CD4-positive, alpha-beta T cell treated with Interleukin-12 subunit alpha and Interleukin-12 subunit beta, for 1 hour (primary cell): Measurements from ENCODE around the gene DPYSL4.
"Not testable (repeated sequence)": the region's sequence is repeated elsewhere in the genome, so short reads cannot be mapped to it uniquely, and the experiment has no call there.

ENCODE experiments used
- DNase-seq: peaks from one replicate; pipeline ENCODE4 v3.0.0-alpha.2; 2020

The DPYSL4 gene

GRCh38 chr10:132209130-132209529, 22.4 kb downstream of the DPYSL4 start:
- DNase-seq = no peak

- DNase-seq = no peak
Observed at GRCh38 chr10:132209978-132210530, 23.3 kb downstream of the DPYSL4 start.

GRCh38 chr10:132210766-132211165, 24.0 kb downstream of the DPYSL4 start:
- DNase-seq = no peak

GRCh38 chr10:132211246-132211645, 24.5 kb downstream of the DPYSL4 start:
- DNase-seq = no peak

GRCh38 chr10:132212816-132213215, 26.1 kb downstream of the DPYSL4 start:
- DNase-seq = no peak

GRCh38 chr10:132213917-132214316, 27.2 kb downstream of the DPYSL4 start:
- no peak for DNase-seq

- not testable (repeated sequence) for DNase-seq
Observed at GRCh38 chr10:132216441-132216840, 29.7 kb downstream of the DPYSL4 start.

- no peak for DNase-seq
Observed at GRCh38 chr10:132219486-132219885, 32.7 kb downstream of the DPYSL4 start.

- no peak for DNase-seq
Observed at GRCh38 chr10:132220061-132220460, 33.3 kb downstream of the DPYSL4 start.

- DNase-seq = not testable (repeated sequence)
Observed at GRCh38 chr10:132220996-132221395, 34.2 kb downstream of the DPYSL4 start.

- DNase-seq = no peak
Observed at GRCh38 chr10:132222726-132223125, 36.0 kb downstream of the DPYSL4 start.

- DNase-seq = peak; percentile 70
Observed at GRCh38 chr10:132223156-132223590, 36.4 kb downstream of the DPYSL4 start.

GRCh38 chr10:132223611-132224342, 37.0 kb downstream of the DPYSL4 start:
- DNase-seq = no peak

- DNase-seq = no peak
Observed at GRCh38 chr10:132224343-132225072, 37.8 kb downstream of the DPYSL4 start.

GRCh38 chr10:132225073-132225848, 38.5 kb downstream of the DPYSL4 start:
- no peak for DNase-seq

- no peak for DNase-seq
Observed at GRCh38 chr10:132225849-132226205, 39.1 kb downstream of the DPYSL4 start.

- DNase-seq = no peak
Observed at GRCh38 chr10:132226586-132227405, 40.0 kb downstream of the DPYSL4 start.

- no peak for DNase-seq
Observed at GRCh38 chr10:132227851-132228390, 41.2 kb downstream of the DPYSL4 start.

GRCh38 chr10:132228616-132229015, 41.9 kb downstream of the DPYSL4 start:
- no peak for DNase-seq

GRCh38 chr10:132229096-132229495, 42.3 kb downstream of the DPYSL4 start:
- DNase-seq = no peak

- peak; percentile 44 for DNase-seq
Observed at GRCh38 chr10:132229834-132230556, 43.2 kb downstream of the DPYSL4 start.
